Spleen (tissue), 7 donors: ENCODE results near the gene CDK13.

Source experiments
- POLR2A ChIP-seq, 3 donors: fragments of 450-650 bp; IDR thresholded peaks; one replicate each; pipeline ENCODE4 v1.5.1; 2017; ENCODE audit warnings: antibody characterized with exemption in 3 of 3, mild to moderate bottlenecking in 1 of 3
- POLR2AphosphoS5 ChIP-seq, 3 donors: sonication (generic); formaldehyde crosslinking; IDR thresholded peaks; one replicate each; pipeline ENCODE4 v1.5.1; 2017; ENCODE audit warnings: antibody characterized with exemption in 3 of 3
- TF ChIP-seq, protein P1 (sequence below), 11 experiments: fragments of 200-600 bp in 7 of 11; fragments of 450-650 bp in 4 of 11; sonication (generic) in 4 of 11; IDR thresholded peaks in 8 of 11; conservative IDR thresholded peaks in 3 of 11; 1 replicate in 7 of 11; 2 replicates in 4 of 11; pipeline versions ENCODE4 v1.4.0 to v1.8.0; 2016 to 2021; ENCODE audit warnings: antibody characterized with exemption in 11 of 11, inconsistent platforms in 4 of 11, mild to moderate bottlenecking in 1 of 11
- donor health status: DM: no; HTN: no; CAD: no; lungs with moderate emphysema.
- donor health status: DM: no; HTN: no; CAD: no.
- donor health status: DM: no; HTN: no; CAD: no.

DNA sequence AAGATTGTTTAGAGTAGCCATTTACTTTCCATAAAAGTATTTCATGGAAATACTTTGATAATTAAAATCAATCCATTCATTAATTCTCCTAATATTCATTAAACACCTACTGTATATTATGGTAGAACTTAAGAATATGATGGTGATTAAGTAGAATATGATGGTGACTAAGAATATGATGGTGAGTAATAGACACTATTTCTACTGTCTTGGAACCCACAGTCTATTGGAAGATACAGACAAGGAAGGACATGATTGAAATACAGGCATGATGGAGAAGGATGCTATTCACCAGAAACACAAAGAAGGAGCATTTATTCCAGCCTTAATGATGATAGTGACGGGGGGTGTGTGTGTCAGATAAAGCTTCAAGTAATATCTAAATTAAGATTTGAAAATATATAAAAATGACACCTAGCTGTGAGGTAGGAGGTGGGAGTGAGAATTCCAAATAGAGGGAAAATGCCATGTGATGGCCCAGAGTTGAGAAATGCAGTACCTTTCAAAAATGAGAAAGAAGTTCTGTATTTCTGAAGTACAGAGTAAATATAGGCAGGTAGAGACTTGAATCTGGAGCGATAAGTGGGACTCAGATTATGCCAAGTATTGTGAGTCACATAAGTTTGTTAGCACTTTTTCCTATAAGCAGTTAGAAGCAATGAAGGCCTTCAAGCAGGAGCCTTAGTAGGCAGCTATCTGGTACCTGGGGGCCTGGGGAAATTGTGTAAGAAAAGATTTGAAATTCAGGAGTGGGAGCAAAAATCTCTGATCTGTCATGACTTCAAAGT, 12.5 kb upstream of the CDK13 start:
- TF ChIP-seq, protein P1, sequence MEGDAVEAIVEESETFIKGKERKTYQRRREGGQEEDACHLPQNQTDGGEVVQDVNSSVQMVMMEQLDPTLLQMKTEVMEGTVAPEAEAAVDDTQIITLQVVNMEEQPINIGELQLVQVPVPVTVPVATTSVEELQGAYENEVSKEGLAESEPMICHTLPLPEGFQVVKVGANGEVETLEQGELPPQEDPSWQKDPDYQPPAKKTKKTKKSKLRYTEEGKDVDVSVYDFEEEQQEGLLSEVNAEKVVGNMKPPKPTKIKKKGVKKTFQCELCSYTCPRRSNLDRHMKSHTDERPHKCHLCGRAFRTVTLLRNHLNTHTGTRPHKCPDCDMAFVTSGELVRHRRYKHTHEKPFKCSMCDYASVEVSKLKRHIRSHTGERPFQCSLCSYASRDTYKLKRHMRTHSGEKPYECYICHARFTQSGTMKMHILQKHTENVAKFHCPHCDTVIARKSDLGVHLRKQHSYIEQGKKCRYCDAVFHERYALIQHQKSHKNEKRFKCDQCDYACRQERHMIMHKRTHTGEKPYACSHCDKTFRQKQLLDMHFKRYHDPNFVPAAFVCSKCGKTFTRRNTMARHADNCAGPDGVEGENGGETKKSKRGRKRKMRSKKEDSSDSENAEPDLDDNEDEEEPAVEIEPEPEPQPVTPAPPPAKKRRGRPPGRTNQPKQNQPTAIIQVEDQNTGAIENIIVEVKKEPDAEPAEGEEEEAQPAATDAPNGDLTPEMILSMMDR (IDR thresholded peaks at IDR 0.05 in 8 of 11, conservative IDR thresholded peaks at IDR 0.05 in 3 of 11) = no peak
- TF ChIP-seq POLR2A (IDR thresholded peaks at IDR 0.05) (no peak), POLR2AphosphoS5 (IDR thresholded peaks at IDR 0.05) (no peak)
